Heart left ventricle (tissue), 13 donors: ENCODE data around the gene FTO.

Experiments
- POLR2A ChIP-seq, 2 donors: fragments of 450-650 bp; IDR thresholded peaks; one replicate each; pipeline ENCODE4 v1.6.1; 2017; ENCODE audit warnings: antibody characterized with exemption in 2 of 2, mild to moderate bottlenecking in 2 of 2, moderate library complexity in 2 of 2
- TF ChIP-seq, protein P1 (sequence below), 12 donors: fragments of 200-600 bp; sonication (generic) in 4 of 12; IDR thresholded peaks; one replicate each; pipeline versions ENCODE4 v1.5.0 to v1.8.0; 2018 to 2022; ENCODE audit warnings: antibody characterized with exemption in 12 of 12, mild to moderate bottlenecking in 5 of 12
- donor health status: ischemic (EF 13 %, LVEDD 7.1; RV severe dilation, severe dysfunction).
- donor health status: DM: no; HTN: yes; CAD: no.
- donor health status: DM: no; HTN: no; CAD: no.
- donor health status: ischemic (EF 25% LVEDD 6.9; RV normal size, moderate dysfunction).
- donor health status: ischemic (EF 25% LVEDD 5.7; RV mildly dilated, moderate dysfunction).
- donor health status: ischemic (EF 35%, LVEDD 5.7; RV mildly dilated, moderate dysfunction).
- donor health status: nonischemic (EF 11% LVEDD 7.7; RV severe dilation, severe dysfunction).
- donor health status: DM: yes; HTN: yes; CAD: no.
- donor health status: PGD.
- donor health status: ischemic (EF 29% LVEDD 5.4; RV normal size, mild dysfunction).
- donor health status: nonischemic (EF 23%, LVEDD 6.1; RV moderate dilation, normal function).

- TF ChIP-seq, protein P1, sequence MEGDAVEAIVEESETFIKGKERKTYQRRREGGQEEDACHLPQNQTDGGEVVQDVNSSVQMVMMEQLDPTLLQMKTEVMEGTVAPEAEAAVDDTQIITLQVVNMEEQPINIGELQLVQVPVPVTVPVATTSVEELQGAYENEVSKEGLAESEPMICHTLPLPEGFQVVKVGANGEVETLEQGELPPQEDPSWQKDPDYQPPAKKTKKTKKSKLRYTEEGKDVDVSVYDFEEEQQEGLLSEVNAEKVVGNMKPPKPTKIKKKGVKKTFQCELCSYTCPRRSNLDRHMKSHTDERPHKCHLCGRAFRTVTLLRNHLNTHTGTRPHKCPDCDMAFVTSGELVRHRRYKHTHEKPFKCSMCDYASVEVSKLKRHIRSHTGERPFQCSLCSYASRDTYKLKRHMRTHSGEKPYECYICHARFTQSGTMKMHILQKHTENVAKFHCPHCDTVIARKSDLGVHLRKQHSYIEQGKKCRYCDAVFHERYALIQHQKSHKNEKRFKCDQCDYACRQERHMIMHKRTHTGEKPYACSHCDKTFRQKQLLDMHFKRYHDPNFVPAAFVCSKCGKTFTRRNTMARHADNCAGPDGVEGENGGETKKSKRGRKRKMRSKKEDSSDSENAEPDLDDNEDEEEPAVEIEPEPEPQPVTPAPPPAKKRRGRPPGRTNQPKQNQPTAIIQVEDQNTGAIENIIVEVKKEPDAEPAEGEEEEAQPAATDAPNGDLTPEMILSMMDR (IDR thresholded peaks at IDR 0.05): no peak
- no peak for TF ChIP-seq POLR2A (IDR thresholded peaks at IDR 0.05)
Observed at GRCh38 chr16:53779186-53779585, 75.2 kb downstream of the FTO start.
